Astrocyte of the cerebellum (primary cell): ENCODE measurements around the gene RHCG.

Experiments used
- DNase-seq: peaks from one replicate; pipeline ENCODE4 v3.0.0-alpha.2; 2011; ENCODE audit warnings: low read depth
- H3K4me3 ChIP-seq: 2 replicates; pipeline ENCODE4 v1.5.1; 2011; ENCODE audit warnings: mild to moderate bottlenecking, low read depth, low read length, moderate library complexity
- in situ Hi-C: cut with HindIII; loops from 2 replicates; pipeline ENCODE4 v1.10.0; 2017; ENCODE audit warnings: low sequenced_read_pairs
- TF ChIP-seq, protein P1 (sequence below): IDR thresholded peaks from 2 replicates; pipeline ENCODE4 v1.5.1; 2012; ENCODE audit warnings: low read length, low read depth, moderate library complexity, mild to moderate bottlenecking; ENCODE audit errors: missing control alignments

RHCG gene

DNA sequence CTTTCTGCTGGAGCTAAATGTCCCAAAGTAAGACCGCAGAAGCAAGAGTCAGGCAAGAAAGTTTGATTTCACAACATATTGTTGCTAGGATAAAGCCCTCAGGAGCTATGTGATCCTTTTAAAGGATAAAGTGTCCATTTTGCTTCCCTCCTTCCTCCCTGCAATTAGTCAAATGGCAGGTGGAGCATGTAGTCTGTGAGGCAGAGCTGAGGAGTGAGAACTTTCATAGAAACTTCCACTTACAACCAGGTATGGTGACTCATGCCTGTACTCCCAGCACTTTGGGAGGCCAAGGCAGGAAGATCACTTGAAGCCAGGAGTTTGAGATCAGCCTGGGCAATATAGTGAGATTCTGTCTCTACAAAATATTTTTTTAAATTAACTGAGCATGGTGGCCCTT is 25.2 kb upstream of the RHCG start:
- no peak for DNase-seq
- in situ Hi-C loops: no loop called here
- TF ChIP-seq, protein P1, sequence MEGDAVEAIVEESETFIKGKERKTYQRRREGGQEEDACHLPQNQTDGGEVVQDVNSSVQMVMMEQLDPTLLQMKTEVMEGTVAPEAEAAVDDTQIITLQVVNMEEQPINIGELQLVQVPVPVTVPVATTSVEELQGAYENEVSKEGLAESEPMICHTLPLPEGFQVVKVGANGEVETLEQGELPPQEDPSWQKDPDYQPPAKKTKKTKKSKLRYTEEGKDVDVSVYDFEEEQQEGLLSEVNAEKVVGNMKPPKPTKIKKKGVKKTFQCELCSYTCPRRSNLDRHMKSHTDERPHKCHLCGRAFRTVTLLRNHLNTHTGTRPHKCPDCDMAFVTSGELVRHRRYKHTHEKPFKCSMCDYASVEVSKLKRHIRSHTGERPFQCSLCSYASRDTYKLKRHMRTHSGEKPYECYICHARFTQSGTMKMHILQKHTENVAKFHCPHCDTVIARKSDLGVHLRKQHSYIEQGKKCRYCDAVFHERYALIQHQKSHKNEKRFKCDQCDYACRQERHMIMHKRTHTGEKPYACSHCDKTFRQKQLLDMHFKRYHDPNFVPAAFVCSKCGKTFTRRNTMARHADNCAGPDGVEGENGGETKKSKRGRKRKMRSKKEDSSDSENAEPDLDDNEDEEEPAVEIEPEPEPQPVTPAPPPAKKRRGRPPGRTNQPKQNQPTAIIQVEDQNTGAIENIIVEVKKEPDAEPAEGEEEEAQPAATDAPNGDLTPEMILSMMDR: no peak
- no peak overlapping the region for H3K4me3 ChIP-seq

DNA sequence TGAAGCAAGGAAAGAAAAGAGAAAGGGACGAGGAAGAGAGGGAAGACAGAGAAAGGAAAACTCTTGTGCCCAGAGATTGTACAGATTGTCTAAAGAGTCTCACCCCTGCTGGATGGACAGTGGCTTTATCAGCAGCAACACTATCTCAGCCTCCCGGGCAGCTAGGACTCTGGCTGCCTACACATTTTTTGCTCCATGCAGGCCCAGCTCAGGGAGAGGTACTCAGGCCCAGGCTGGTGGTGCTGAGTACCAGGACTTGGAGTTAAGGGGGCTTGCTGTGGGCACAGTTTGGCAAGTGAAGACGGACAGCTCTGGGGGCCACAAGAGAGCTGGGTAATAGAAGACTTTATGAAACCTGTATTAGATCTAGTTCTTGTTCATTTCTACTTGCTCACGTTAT is 19.1 kb upstream of the RHCG start:
- DNase-seq: no peak
- TF ChIP-seq, protein P1: no peak
- no peak overlapping the region for H3K4me3 ChIP-seq
- in situ Hi-C loops: no loop called here

DNA sequence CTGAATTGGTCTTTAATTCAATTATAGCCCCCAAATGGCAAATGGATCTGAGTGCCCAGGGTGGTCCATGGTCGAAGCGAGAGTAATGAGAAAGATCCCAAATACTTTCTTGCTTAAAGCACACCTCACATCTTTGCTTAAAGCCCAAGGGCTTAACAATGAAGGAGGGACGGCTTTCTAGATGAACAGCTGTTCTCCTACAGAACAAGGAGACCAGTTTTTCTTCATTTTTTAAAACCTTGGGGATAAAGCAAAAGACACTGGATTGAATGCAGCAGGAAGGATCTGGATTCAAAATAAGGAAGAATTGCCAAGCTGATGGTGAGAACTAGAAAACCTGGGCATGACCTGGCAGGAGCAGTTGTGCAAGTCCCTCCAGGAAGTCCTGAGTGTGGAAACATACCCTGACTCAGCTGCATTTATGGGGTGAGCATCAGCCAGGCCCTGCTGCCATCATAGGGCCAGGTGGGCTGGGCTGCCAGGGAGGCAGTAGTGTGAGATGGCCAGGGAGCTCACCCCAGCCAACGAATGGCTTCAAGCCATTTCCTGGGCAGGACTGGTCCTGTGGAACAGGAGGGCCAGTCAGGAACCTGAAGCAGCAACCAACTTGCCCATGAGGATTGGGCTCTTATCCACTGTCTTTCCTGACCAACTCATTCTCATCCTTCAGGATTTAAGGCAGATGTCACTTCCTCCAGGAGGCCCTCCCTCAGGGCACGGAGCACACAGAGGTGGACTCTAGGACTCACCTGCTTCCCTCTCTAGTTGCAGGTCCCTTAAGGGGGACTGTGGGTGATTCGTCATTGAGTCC is 18.4 kb upstream of the RHCG start:
- DNase-seq: no peak
- in situ Hi-C loops: no loop called here
- H3K4me3 ChIP-seq: no peak overlapping the region
- TF ChIP-seq, protein P1: no peak

DNA sequence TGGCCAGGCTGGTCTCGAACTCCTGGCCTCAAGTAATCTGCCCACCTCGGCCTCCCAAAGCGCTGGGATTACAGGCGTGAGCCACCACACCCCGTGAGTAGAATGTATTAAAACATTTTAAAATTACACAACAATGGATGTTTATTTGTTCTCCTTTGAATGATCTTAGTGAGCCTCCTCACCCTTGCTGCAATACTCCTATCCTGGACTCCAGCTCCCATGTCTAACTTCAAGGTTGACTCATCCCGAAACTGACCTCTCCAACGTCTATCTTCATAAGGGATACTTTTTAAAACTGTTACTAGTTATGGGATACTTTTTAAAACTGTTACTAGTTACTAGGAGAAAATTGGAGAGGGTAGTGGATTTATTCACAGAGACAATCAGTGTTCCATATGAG is 17.8 kb upstream of the RHCG start:
- no peak overlapping the region for H3K4me3 ChIP-seq
- in situ Hi-C loops: no loop called here
- TF ChIP-seq, protein P1: no peak
- no peak for DNase-seq

DNA sequence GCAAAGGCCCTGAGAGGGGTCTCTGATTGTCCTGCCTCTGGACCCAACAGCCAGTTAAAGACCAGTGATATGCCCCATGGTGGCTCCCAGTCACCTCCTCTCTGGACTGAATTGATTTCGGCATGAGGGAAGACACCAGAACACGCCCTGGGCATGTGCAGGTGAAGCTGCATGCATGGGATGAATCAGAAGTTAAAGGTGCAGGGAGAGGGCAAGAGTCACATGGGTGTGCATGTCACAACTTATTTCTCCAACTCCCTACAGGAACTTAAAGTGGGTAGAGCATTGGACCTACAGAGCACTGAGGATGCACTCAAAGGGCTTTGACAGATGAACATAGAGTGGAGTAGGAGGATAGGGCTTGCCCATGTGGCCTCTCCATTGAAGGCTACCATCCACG is 16.9 kb upstream of the RHCG start:
- TF ChIP-seq, protein P1: no peak
- in situ Hi-C loops: no loop called here

DNA sequence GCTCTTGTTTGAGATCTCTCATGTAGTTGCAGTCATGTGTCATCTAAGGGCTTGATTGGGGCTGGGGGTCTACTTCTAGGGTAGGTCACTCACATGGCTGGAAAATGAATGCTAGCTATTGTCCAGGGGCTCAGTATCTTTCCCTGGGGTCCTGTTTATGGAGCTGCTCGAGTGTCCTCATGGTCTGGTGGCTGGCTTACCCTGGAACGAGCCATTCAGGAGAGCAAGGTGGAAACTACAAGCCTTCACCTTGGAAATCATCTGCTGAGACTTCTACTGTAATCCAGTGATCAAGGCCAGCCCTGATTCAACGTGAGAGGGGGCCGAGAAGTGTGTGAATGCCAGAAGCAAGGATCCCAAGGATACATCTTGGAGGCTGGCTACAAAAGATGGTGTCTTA is 16.2 kb upstream of the RHCG start:
- in situ Hi-C loops: no loop called here
- DNase-seq: no peak
- H3K4me3 ChIP-seq: no peak overlapping the region
- TF ChIP-seq, protein P1: no peak

More for the DNA sequence above, 16.9 kb upstream of the RHCG start:
- no peak overlapping the region for H3K4me3 ChIP-seq
- DNase-seq: no peak
